Thoracic aorta (tissue), 2 donors: ENCODE data around the gene SORL1. TPM values are rescaled to one million over a fixed set of nuclear protein-coding genes. Genes with fewer than 3 reads are reported as not detected.
A peak's percentile ranks its signal among the peaks of the same experiment; 100 is the strongest.

Experiments used
- ATAC-seq: fragments of 150-250 bp; one replicate; pipeline ENCODE4 v1.8.0; 2017; ENCODE audit warnings: low read depth; ENCODE audit not compliant: insufficient number of reproducible peaks, low FRiP score
- DNase-seq: peaks from one replicate; pipeline ENCODE4 v3.0.0-alpha.2; 2020; ENCODE audit warnings: low spot score
- H3K27ac ChIP-seq, 2 donors: fragments of 200-600 bp; sonication (generic); 1 replicate in 1 of 2; 2 replicates in 1 of 2; pipeline ENCODE4 v1.5.1; 2016; ENCODE audit warnings: mild to moderate bottlenecking in 2 of 2, moderate library complexity in 2 of 2
- H3K27me3 ChIP-seq: fragments of 200-600 bp; sonication (generic); replicated peaks from 2 replicates; pipeline ENCODE4 v1.6.0; 2016; ENCODE audit warnings: mild to moderate bottlenecking; ENCODE audit not compliant: insufficient read depth
- H3K36me3 ChIP-seq: fragments of 200-600 bp; sonication (generic); one replicate; pipeline ENCODE4 v1.5.1; 2016
- H3K4me1 ChIP-seq, 2 donors: fragments of 200-600 bp; sonication (generic); 1 replicate in 1 of 2; 2 replicates in 1 of 2; pipeline versions ENCODE4 v1.5.1 to v1.6.0; 2016; ENCODE audit warnings: low read depth in 2 of 2, mild to moderate bottlenecking in 1 of 2; ENCODE audit not compliant: control insufficient read depth in 1 of 2
- H3K4me3 ChIP-seq: fragments of 200-600 bp; sonication (generic); 2 replicates; pipeline ENCODE4 v1.5.1; 2016; ENCODE audit warnings: mild to moderate bottlenecking
- H3K9me3 ChIP-seq: fragments of 200-600 bp; sonication (generic); 2 replicates; pipeline ENCODE4 v1.5.1; 2016
- total RNA-seq, 2 donors: library from RNA; depleted of rRNA; stranded (reverse); fragments of >200 nt; gene quantifications; one replicate each; pipeline versions ENCODE4 v1.1.0 to v1.2.3, GENCODE V29; 2016
- TF ChIP-seq, protein P1 (sequence below): fragments of 200-600 bp; sonication (generic); IDR thresholded peaks from one replicate; pipeline ENCODE4 v1.5.1; 2019; ENCODE audit warnings: antibody characterized with exemption

SORL1 gene
- total RNA-seq, 2 donors from 2014 or later, result 26.9 to 33.0 TPM

- Histone ChIP-seq H3K4me3 (peak overlapping the region; percentile 45), H3K4me1 (peaks cover 20 to 48% of the 10 kb centered on the region in 2 donors), H3K27me3 (no peaks in the 10 kb centered on the region), H3K27ac (peak overlapping the region; percentile 79 to 80), H3K36me3 (no peaks in the 10 kb centered on the region), H3K9me3 (no peaks in the 10 kb centered on the region)
- DNase-seq (no peak), ATAC-seq (peak; percentile 69)
- TF ChIP-seq, protein P1, sequence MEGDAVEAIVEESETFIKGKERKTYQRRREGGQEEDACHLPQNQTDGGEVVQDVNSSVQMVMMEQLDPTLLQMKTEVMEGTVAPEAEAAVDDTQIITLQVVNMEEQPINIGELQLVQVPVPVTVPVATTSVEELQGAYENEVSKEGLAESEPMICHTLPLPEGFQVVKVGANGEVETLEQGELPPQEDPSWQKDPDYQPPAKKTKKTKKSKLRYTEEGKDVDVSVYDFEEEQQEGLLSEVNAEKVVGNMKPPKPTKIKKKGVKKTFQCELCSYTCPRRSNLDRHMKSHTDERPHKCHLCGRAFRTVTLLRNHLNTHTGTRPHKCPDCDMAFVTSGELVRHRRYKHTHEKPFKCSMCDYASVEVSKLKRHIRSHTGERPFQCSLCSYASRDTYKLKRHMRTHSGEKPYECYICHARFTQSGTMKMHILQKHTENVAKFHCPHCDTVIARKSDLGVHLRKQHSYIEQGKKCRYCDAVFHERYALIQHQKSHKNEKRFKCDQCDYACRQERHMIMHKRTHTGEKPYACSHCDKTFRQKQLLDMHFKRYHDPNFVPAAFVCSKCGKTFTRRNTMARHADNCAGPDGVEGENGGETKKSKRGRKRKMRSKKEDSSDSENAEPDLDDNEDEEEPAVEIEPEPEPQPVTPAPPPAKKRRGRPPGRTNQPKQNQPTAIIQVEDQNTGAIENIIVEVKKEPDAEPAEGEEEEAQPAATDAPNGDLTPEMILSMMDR, result no peak
Measured at GRCh38 chr11:121672630-121673487, 220.7 kb downstream of the SORL1 start.

GRCh38 chr11:121681550-121682268 lies 229.6 kb downstream of the SORL1 start:
- Histone ChIP-seq H3K27me3 (no peaks in the 10 kb centered on the region), H3K36me3 (no peaks in the 10 kb centered on the region), H3K27ac (no peak overlapping the region), H3K9me3 (no peaks in the 10 kb centered on the region), H3K4me1 (peaks cover 0 to 22% of the 10 kb centered on the region in 2 donors), H3K4me3 (no peak overlapping the region)
- no peak for DNase-seq
- no peak for ATAC-seq
- TF ChIP-seq, protein P1, result no peak

Other genes with a start within 250 kb of the SORL1 start
- gene SC5D, start 159.5 kb upstream of the SORL1 start, total RNA-seq, result 10 to 100 TPM; 14.9 to 28.5 TPM